PC-9 (cell line): Measurements from ENCODE around the gene ADSS1. TPM values are rescaled to one million over a fixed set of nuclear protein-coding genes. Genes with fewer than 3 reads are reported as not detected.
"Not testable (repeated sequence)": the region's sequence is repeated elsewhere in the genome, so short reads cannot be mapped to it uniquely, and the experiment has no call there.

Experiments used
- BruUV-seq: library from RNA; stranded (reverse); fragments of 400-500 nt; replicated peaks from 2 replicates; lab custom pipeline; 2021; lab: Mats Ljungman, UMichigan
- CTCF ChIA-PET: fragments of 300-600 bp; sonication (Branson Sonifier 250); formaldehyde crosslinking; loops from one replicate; lab custom pipeline; 2022; ENCODE audit warnings: antibody characterized with exemption; lab: Charles Lee
- POLR2A ChIA-PET: fragments of 300-600 bp; sonication (Branson Sonifier 250); formaldehyde crosslinking; loops from one replicate; lab custom pipeline; 2022; ENCODE audit warnings: antibody characterized with exemption; ENCODE audit not compliant: unreplicated experiment; lab: Charles Lee
- DNase-seq, 2 experiments: peaks; one replicate each; pipeline versions ENCODE4 v3.0.0 to v3.0.0-alpha.2; 2015 to 2022; ENCODE audit warnings: mixed read lengths in 1 of 2
- H2AFZ ChIP-seq: fragments of 200-600 bp; sonication (generic); 2 replicates; pipeline ENCODE4 v1.8.1; 2017; ENCODE audit warnings: antibody characterized with exemption
- H3F3A ChIP-seq: fragments of 200-600 bp; sonication (generic); 2 replicates; pipeline ENCODE4 v1.8.1; 2017; ENCODE audit warnings: antibody characterized with exemption, mild to moderate bottlenecking, low read depth; ENCODE audit not compliant: insufficient read depth
- H3K27ac ChIP-seq: fragments of 200-600 bp; sonication (generic); 2 replicates; pipeline ENCODE4 v1.6.1; 2016; ENCODE audit warnings: mixed run types
- H3K27me3 ChIP-seq: fragments of 200-600 bp; sonication (generic); 2 replicates; pipeline ENCODE4 v1.6.1; 2016; ENCODE audit warnings: low read depth, mixed run types; ENCODE audit not compliant: insufficient read depth
- H3K36me3 ChIP-seq: fragments of 200-600 bp; sonication (generic); 2 replicates; pipeline ENCODE4 v1.6.1; 2016; ENCODE audit warnings: low read depth, mixed run types
- H3K4me1 ChIP-seq: fragments of 200-600 bp; sonication (generic); replicated peaks from 2 replicates; pipeline ENCODE4 v1.6.1; 2016; ENCODE audit warnings: mixed run types; ENCODE audit not compliant: insufficient read depth
- H3K4me2 ChIP-seq: fragments of 200-600 bp; sonication (generic); 2 replicates; pipeline ENCODE4 v1.6.1; 2017; ENCODE audit warnings: mixed run types
- H3K4me3 ChIP-seq: fragments of 200-600 bp; sonication (generic); 2 replicates; pipeline ENCODE4 v1.6.1; 2016; ENCODE audit warnings: mixed run types
- H3K79me2 ChIP-seq: fragments of 200-600 bp; sonication (generic); 2 replicates; pipeline ENCODE4 v1.6.1; 2017; ENCODE audit warnings: low read depth, mixed run types
- H3K9me2 ChIP-seq: fragments of 200-600 bp; sonication (generic); 2 replicates; pipeline ENCODE4 v1.8.1; 2017; ENCODE audit warnings: mild to moderate bottlenecking; ENCODE audit not compliant: insufficient read depth
- H3K9me3 ChIP-seq: fragments of 200-600 bp; sonication (generic); 2 replicates; pipeline ENCODE4 v1.8.1; 2016; ENCODE audit warnings: low read depth; ENCODE audit not compliant: insufficient read depth
- H4K20me1 ChIP-seq: fragments of 200-600 bp; sonication (generic); 2 replicates; pipeline ENCODE4 v1.8.1; 2017; ENCODE audit not compliant: insufficient read depth
- CTCF ChIP-seq: fragments of 200-600 bp; sonication (generic); conservative IDR thresholded peaks from 2 replicates; pipeline ENCODE4 v1.6.1; 2017; ENCODE audit warnings: mixed run types, antibody characterized with exemption, mild to moderate bottlenecking, moderate library complexity
- EZH2 ChIP-seq: fragments of 200-600 bp; sonication (generic); IDR thresholded peaks from 2 replicates; pipeline ENCODE4 v1.8.0; 2017; ENCODE audit warnings: antibody characterized with exemption, low read depth
- intact Hi-C: fragments of 100-400 bp; cut with micrococcal nuclease; formaldehyde crosslinking; loops from one replicate; pipeline ENCODE4 v1.10.0; 2022; ENCODE audit not compliant: unreplicated experiment
- total RNA-seq: library from RNA; stranded (reverse); gene quantifications from 2 replicates; pipeline ENCODE4 v1.2.3, GENCODE V29; 2021

ADSS1 gene
- total RNA-seq, 1 experiment from 2014 or later: 5.8 TPM

GRCh38 chr14:104726600-104727451 is 2.8 kb downstream of the ADSS1 start:
- no peak overlapping the region for H2AFZ ChIP-seq
- no peak for TF ChIP-seq EZH2
- no peak for TF ChIP-seq CTCF
- H3K27me3 ChIP-seq: no peaks in the 10 kb centered on the region
- intact Hi-C loops: no loop called here
- no peak overlapping the region for H3K4me2 ChIP-seq
- peaks cover 6% of the 10 kb centered on the region; the same call in 1 of the 2 replicates for H3F3A ChIP-seq
- peaks cover 6% of the 10 kb centered on the region; the same call in 1 of the 2 replicates for H3K4me1 ChIP-seq
- CTCF ChIA-PET: interaction anchor here (0.6 kb wide), 1 partner anchor 419 kb away, joined by 3 read pairs; no protein-coding TSS in a partner anchor
- no peak overlapping the region for H3K27ac ChIP-seq
- H3K9me2 ChIP-seq: no peaks in the 10 kb centered on the region
- no peaks in the 10 kb centered on the region for H3K79me2 ChIP-seq
- H3K4me3 ChIP-seq: no peak overlapping the region
- H4K20me1 ChIP-seq: peaks cover 9% of the 10 kb centered on the region; the same call in 1 of the 2 replicates
- no TSS peak for BruUV-seq
- no peak for DNase-seq
- POLR2A ChIA-PET: no interaction called here
- H3K9me3 ChIP-seq: no peaks in the 10 kb centered on the region
- H3K36me3 ChIP-seq: no peaks in the 10 kb centered on the region

- H3F3A ChIP-seq: no peaks in the 10 kb centered on the region
- no peaks in the 10 kb centered on the region for H3K79me2 ChIP-seq
- no TSS peak for BruUV-seq
- TF ChIP-seq EZH2 (no peak), CTCF (no peak)
- H3K9me2 ChIP-seq: no peaks in the 10 kb centered on the region
- H3K4me3 ChIP-seq: no peak overlapping the region
- DNase-seq: no peak
- no peaks in the 10 kb centered on the region for H3K36me3 ChIP-seq
- no peaks in the 10 kb centered on the region for H3K9me3 ChIP-seq
- ChIA-PET CTCF (interaction anchor here (0.7 kb wide), 1 partner anchor 45 kb away, joined by 3 read pairs; no protein-coding TSS in a partner anchor), POLR2A (no interaction called here)
- H3K27ac ChIP-seq: no peak overlapping the region
- no peak overlapping the region for H2AFZ ChIP-seq
- no peak overlapping the region for H3K4me2 ChIP-seq
- H4K20me1 ChIP-seq: 0 out of 2 replicates have a peak, but pooled peaks cover 2% of the 10 kb centered on the region
- intact Hi-C loops: no loop called here
- H3K27me3 ChIP-seq: no peaks in the 10 kb centered on the region
- peaks cover 6% of the 10 kb centered on the region; the same call in 1 of the 2 replicates for H3K4me1 ChIP-seq
Observed at GRCh38 chr14:104728631-104729030, 4.6 kb downstream of the ADSS1 start.

GRCh38 chr14:104729176-104729834 is 5.3 kb downstream of the ADSS1 start:
- H3K9me2 ChIP-seq, DNase-seq, H3K4me1 ChIP-seq, H2AFZ ChIP-seq, intact Hi-C loops, H3K4me3 ChIP-seq, H3K9me3 ChIP-seq, H3K4me2 ChIP-seq, BruUV-seq, H3F3A ChIP-seq, H3K79me2 ChIP-seq, POLR2A ChIA-PET, H3K27me3 ChIP-seq, H3K36me3 ChIP-seq, H3K27ac ChIP-seq, H4K20me1 ChIP-seq: not testable (repeated sequence)
- CTCF ChIA-PET: interaction anchor here (0.7 kb wide), 2 partner anchors 45 to 800 kb away, joined by 3 to 10 read pairs; no protein-coding TSS in a partner anchor
